Renal cortex interstitium (tissue), 11 donors: Measurements from ENCODE around the gene CDCA3. TPM values are rescaled to one million over a fixed set of nuclear protein-coding genes. Genes with fewer than 3 reads are reported as not detected.

ENCODE experiments used
- DNase-seq, 11 donors: peaks; one replicate each; pipeline ENCODE4 v3.0.0-alpha.2; 2013; ENCODE audit warnings: low read depth in 9 of 11, low spot score in 4 of 11; ENCODE audit errors: extremely low read depth in 1 of 11
- polyA plus RNA-seq, 3 donors: library from polyadenylated mRNA; unstranded; fragments of 120-200 nt; gene quantifications; one replicate each; pipeline ENCODE4 v1.2.1, GENCODE V29; 2013; ENCODE audit not compliant: insufficient read length in 3 of 3

CDCA3 gene
- polyA plus RNA-seq, 3 donors = 25.4 to 31.4 (median 28.5) TPM

- DNase-seq = no peak
Measured at GRCh38 chr12:6813363-6813762, 37.7 kb downstream of the CDCA3 start.

- DNase-seq = no peak
Measured at GRCh38 chr12:6810758-6811157, 40.3 kb downstream of the CDCA3 start.

DNA sequence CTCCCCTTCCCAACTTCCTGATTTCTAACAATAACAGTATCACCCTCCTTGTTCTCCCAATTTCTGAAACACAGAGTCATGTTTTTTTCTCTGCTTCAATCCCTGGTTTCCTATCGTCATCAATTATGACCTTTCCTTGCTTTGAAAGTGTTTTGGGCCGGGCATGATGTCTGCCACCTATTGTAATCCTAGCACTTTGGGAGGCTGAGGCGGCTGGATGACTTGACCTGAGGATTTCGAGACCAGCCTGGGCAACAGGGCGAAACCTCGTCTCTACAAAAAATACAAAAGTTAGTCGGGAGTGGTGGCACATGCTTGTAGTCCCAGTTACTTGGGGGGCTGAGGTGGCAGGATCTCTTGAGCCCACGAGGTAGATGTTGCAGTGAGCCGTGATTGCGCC is 42.0 kb downstream of the CDCA3 start:
- DNase-seq = no peak

DNA sequence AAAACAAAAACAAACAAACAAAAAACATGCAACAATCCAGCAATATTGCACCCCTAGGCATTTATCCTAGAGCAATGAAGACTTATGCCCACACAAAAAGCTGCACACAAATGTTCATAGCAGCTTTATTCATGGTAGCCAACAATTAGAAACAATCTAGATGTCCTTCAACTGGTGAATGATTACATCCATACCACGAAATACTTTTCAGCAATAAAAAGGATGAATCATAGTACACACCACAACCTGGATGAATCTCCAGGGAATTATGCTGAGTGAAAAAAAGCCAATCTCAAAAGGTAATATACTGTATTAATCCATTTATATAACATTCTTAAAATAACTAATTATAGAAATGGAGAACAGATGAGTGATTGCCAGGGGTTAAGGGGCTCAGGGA is 43.9 kb downstream of the CDCA3 start:
- DNase-seq = no peak

GRCh38 chr12:6799147-6799546 is 51.9 kb downstream of the CDCA3 start:
- no peak for DNase-seq

Other genes starting within 250 kb of the CDCA3 start
- gene CHD4, start 243.9 kb downstream of the CDCA3 start, polyA plus RNA-seq = 100 to 1,000 TPM; 294 to 313 (median 295) TPM
- 1 to 10 TPM in 2 of 3 donors, under 1 TPM in 1; 0.96 to 1.5 (median 1.3) TPM for gene LPAR5, start 215.3 kb downstream of the CDCA3 start, polyA plus RNA-seq
- gene ACRBP, start 203.9 kb downstream of the CDCA3 start, polyA plus RNA-seq = 1 to 10 TPM; 3.1 to 6.8 (median 4.9) TPM
- 100 to 1,000 TPM; 111 to 118 (median 112) TPM for gene ING4, start 188.2 kb downstream of the CDCA3 start, polyA plus RNA-seq
- gene ZNF384, start 161.9 kb downstream of the CDCA3 start, polyA plus RNA-seq = 10 to 100 TPM; 87.2 to 99.6 (median 91.3) TPM
- 10 to 100 TPM; 11.7 to 14.0 (median 13.0) TPM for gene PIANP, start 150.5 kb downstream of the CDCA3 start, polyA plus RNA-seq
- gene COPS7A, start 127.2 kb downstream of the CDCA3 start, polyA plus RNA-seq = 10 to 100 TPM; 61.5 to 70.2 (median 65.1) TPM
- gene MLF2, start 98.1 kb downstream of the CDCA3 start, polyA plus RNA-seq = 100 to 1,000 TPM; 194 to 227 (median 210) TPM
- gene PTMS, start 84.9 kb downstream of the CDCA3 start, polyA plus RNA-seq = 100 to 1,000 TPM; 513 to 676 (median 531) TPM
- gene LAG3, start 78.8 kb downstream of the CDCA3 start, polyA plus RNA-seq = 1 to 10 TPM; 1.9 to 2.1 (median 2.1) TPM
- gene CD4, start 61.8 kb downstream of the CDCA3 start, polyA plus RNA-seq = 10 to 100 TPM; 28.0 to 31.1 (median 29.9) TPM
- gene GPR162, start 29.5 kb downstream of the CDCA3 start, polyA plus RNA-seq = 10 to 100 TPM; 25.4 to 37.4 (median 28.2) TPM
- 10 to 100 TPM; 24.4 to 41.2 (median 35.2) TPM for gene P3H3, start 22.9 kb downstream of the CDCA3 start, polyA plus RNA-seq
- 1 to 10 TPM; 5.9 to 9.2 (median 8.4) TPM for gene GNB3, start 10.4 kb downstream of the CDCA3 start, polyA plus RNA-seq
- 10 to 100 TPM; 55.0 to 70.2 (median 58.4) TPM for gene USP5, start 864 bp upstream of the CDCA3 start, polyA plus RNA-seq
- gene TPI1, start 16.2 kb upstream of the CDCA3 start, polyA plus RNA-seq = 100 to 1,000 TPM; 560 to 645 (median 574) TPM
- gene SPSB2, start 22.0 kb upstream of the CDCA3 start, polyA plus RNA-seq = 10 to 100 TPM in 1 of 3 donors, 1 to 10 TPM in 2; 7.5 to 15.1 (median 9.3) TPM
- 10 to 100 TPM; 18.4 to 21.8 (median 21.7) TPM for gene LRRC23, start 53.5 kb upstream of the CDCA3 start, polyA plus RNA-seq
- 10 to 100 TPM; 12.7 to 25.7 (median 13.5) TPM for gene ENO2, start 63.3 kb upstream of the CDCA3 start, polyA plus RNA-seq
- gene ATN1, start 76.7 kb upstream of the CDCA3 start, polyA plus RNA-seq = 100 to 1,000 TPM in 2 of 3 donors, 10 to 100 TPM in 1; 91.9 to 142 (median 139) TPM
- gene RNU7-1, start 92.5 kb upstream of the CDCA3 start, polyA plus RNA-seq = not detected
- gene C12orf57, start 92.7 kb upstream of the CDCA3 start, polyA plus RNA-seq = 100 to 1,000 TPM; 131 to 205 (median 154) TPM
- 10 to 100 TPM; 18.7 to 27.0 (median 22.3) TPM for gene PTPN6, start 100.1 kb upstream of the CDCA3 start, polyA plus RNA-seq
- 100 to 1,000 TPM; 256 to 296 (median 267) TPM for gene PHB2, start 119.4 kb upstream of the CDCA3 start, polyA plus RNA-seq
- 10 to 100 TPM; 43.4 to 53.0 (median 50.7) TPM for gene EMG1, start 119.6 kb upstream of the CDCA3 start, polyA plus RNA-seq
- gene LPCAT3, start 167.2 kb upstream of the CDCA3 start, polyA plus RNA-seq = 10 to 100 TPM; 59.1 to 62.3 (median 61.5) TPM
- gene C1S, start 209.4 kb upstream of the CDCA3 start, polyA plus RNA-seq = 10 to 100 TPM; 48.0 to 66.1 (median 48.1) TPM
- 10 to 100 TPM; 40.9 to 56.1 (median 43.6) TPM for gene C1R, start 241.2 kb upstream of the CDCA3 start, polyA plus RNA-seq